H4 (cell line): ENCODE data around the gene RPS27A. TPM values are rescaled to one million over a fixed set of nuclear protein-coding genes. Genes with fewer than 3 reads are reported as not detected.
"Not testable (repeated sequence)": the region's sequence is repeated elsewhere in the genome, so short reads cannot be mapped to it uniquely, and the experiment has no call there.

Experiments
- DNase-seq: peaks from one replicate; pipeline ENCODE4 v3.0.0-alpha.2; 2015; ENCODE audit warnings: low spot score
- total RNA-seq: library from RNA; depleted of rRNA; stranded (reverse); fragments of >200 nt; shearing (Covaris generic); gene quantifications from 2 replicates; pipeline ENCODE4 v1.2.3, GENCODE V29; 2014

Gene RPS27A
- total RNA-seq, 1 experiment from 2014 or later: 3,345 TPM

DNA sequence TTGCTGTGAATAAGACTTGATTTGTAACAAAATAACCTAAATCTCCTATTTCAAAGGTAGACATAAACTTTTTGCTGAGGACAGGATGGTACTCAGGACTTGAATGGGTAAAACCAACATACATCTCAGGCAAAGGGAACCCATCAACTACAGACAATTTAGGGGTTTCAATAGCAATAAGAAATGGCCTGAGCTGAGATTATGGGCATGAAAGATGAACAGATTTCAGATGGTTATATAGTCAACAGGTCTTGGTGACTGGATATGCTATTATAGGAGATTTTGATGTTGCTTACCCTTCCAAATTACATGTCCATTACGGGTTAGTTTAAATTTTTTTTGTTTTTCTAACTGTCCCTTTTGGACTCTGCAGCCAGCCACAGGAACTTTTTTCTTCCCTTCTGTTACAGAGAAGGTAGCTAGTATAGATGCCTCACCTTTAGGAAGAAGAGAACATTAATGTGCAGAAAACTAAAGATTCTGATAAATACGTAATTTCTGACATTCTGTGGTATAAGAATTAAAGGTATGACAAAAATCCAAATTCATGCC lies 4.6 kb downstream of the RPS27A start:
- DNase-seq: no peak

DNA sequence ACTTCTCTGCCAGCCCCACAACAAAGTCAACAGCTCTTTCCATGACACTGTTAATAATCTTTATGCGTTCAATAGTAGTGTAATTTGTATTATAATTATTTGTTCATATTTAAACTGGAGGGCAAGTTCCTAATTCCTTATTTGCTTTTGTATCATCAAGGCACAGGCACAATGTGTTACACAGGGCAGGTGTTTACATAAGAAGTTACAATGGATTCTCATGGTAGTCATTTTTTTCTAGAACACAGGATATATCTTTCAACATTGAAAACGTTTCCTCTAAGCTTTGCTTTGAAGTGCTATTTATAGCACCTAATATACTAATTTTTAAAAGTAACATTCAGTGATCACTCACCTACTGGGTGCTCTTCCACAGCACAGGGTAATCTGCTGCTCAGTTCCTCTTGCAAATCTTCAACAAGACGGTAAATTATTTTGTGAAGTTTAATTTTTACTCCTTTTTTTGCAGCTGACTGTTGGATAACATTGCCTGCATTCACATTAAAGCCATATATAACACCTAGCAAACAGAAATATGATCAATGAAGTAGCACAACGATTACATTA lies 7.3 kb downstream of the RPS27A start:
- no peak for DNase-seq

- DNase-seq: not testable (repeated sequence)
Observed at GRCh38 chr2:55241582-55241981, 9.1 kb downstream of the RPS27A start.

- DNase-seq: no peak
Observed at GRCh38 chr2:55242617-55243016, 10.1 kb downstream of the RPS27A start.

DNA sequence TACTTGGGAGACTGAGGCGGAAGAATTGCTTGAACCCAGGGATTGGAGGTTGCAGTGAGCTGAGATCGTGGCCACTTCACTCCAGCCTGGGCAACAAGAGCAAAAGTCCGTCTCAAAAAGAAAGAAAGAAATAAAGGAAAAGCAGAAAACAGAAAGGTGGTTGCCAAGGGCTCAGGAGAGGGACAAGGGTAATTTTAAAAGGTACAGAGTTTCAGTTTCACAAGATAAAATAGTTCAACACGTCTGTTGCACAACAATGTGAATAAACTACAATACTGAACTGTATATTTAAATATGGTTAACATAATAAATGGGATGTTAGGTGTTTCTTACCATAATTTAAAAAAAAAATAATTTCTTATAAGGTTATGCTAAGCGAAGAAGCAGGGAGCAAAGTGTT lies 12.9 kb downstream of the RPS27A start:
- no peak for DNase-seq

GRCh38 chr2:55247025-55247424 lies 14.5 kb downstream of the RPS27A start:
- DNase-seq: no peak

- DNase-seq: no peak
Observed at GRCh38 chr2:55252832-55253231, 20.3 kb downstream of the RPS27A start.

DNA sequence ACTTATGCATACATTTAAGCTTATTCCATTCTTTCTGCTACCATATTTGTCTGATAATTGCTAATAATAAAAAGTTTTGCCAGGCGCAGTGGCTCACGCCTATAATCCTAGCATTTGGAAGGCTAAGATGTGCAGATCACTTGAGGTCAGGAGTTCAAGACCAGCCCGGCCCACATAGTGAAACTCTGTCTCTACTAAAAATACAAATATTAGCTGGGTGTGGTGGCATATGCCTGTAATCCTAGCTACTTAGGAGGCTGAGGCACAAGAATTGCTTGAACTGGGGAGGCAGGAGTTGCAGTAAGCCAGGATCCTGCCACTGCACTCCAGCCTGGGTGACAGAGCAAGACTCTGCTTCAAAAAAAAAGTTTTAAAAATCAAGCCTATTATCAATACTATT lies 27.1 kb downstream of the RPS27A start:
- not testable (repeated sequence) for DNase-seq

DNA sequence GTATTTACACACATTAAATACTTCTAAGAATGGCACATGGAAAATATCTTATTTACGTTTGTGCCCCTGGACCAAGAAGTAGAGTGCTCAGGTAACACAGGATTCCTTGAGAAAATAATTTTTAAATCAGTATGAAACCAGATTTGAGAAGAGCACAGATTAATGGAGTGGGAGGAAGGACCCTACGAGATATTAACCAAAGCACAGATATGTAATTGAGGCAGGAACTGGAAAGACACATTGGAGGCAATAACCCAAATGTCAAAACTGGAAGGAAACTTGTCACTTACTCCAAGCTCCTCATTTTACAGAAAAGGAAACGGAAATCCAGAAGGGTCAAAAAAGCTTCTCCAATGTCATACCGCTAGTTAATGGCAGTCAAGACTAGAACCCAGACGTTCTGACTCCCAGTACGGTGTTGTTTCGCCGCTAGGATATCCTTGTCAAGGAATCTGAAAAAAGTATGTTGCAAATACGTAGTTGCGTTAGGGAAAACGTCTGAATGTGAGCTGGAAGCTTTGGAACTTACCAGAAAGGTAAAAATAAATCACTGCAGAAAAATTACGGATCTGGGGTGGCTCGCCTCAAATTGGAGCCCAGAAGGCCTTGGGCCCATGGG lies 35.9 kb downstream of the RPS27A start:
- no peak for DNase-seq

DNA sequence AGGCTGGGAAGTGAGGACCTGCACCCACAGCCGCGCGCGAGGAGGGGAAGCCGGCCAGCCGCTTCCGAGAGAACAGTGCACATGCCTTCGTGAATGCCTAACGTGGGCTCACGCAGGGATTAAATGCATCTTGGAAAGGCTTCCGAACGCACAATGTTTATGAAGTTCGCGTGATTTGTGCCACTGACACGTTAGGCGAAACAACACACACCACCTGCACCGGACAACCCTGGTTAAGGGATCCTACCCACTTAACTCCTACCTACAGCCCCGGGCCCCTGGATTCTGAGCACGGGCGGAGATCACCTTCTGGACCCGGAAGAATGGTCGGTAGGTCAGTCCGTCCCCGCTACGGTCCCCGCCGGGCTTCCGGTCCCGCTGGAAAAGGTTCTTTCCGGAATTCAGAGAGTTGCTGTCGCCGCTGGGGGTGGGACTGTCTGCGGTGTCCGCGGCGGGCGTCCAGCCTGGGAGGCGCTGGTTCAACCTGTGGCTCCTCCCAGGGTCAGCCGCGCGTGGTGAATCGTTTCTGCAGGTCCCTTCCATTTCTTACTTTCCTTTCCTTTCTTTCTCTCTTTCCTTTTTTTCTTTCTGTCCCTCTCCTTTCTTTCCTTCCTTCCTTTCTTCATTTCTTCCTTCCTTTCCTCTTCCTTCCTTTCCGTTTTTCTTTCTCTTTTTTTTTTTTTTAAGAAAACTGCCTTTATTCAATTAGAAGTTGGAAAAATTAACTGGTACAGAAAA lies 36.6 kb downstream of the RPS27A start, which contains the start of gene MTIF2:
MTIF2 (minus strand) TSS at position 325 of the 738 bp plus-strand sequence. CDS start 5,373 bp downstream, outside the sequence.
- DNase-seq: peak; percentile 90

DNA sequence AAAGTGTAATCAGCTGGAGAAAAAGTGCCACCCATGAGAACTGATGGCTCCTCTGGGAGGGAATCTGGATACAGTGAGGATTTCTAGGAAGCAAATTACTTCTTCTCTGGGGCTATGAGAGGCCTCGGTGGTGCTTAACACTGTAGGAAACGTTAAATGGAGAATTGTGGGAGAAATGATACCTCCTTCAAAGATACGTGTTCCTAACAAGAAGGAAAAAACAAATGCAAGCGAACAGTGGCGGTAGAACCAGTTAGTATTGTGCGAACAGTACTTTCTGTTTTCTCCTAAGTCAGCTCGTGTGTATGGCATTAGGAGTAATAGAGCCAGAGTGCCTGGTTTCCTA lies 37.1 kb downstream of the RPS27A start:
- no peak for DNase-seq

GRCh38 chr2:55274346-55274745 lies 41.9 kb downstream of the RPS27A start:
- not testable (repeated sequence) for DNase-seq

GRCh38 chr2:55277310-55277709 lies 44.8 kb downstream of the RPS27A start:
- no peak for DNase-seq

GRCh38 chr2:55279214-55279835 lies 46.8 kb downstream of the RPS27A start:
- not testable (repeated sequence) for DNase-seq

DNA sequence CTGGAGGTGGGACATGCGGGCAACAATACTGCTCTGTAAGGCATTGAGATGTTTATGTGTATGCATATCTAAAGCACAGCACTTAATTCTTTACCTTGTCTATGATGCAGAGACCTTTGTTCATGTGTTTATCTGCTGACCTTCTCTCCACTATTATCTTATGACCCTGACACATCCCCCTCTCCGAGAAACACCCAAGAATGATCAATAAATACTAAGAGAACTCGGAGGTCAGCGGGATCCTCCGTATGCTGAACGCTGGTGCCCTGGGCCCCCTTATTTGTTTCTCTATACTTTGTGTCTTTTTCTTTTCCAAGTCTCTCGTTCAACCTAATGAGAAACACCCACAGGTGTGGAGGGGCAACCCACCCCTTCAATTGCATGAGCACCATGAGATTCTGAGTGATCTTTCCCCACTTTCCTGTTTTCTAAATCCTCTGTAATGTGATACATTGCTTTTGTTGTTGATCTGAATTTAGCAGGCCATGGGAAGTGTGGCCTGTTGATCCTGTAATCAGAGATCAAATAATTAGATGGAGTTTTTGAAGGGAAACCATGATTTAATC lies 47.5 kb downstream of the RPS27A start:
- not testable (repeated sequence) for DNase-seq

- DNase-seq: not testable (repeated sequence)
Observed at GRCh38 chr2:55280851-55281546, 48.5 kb downstream of the RPS27A start.

- DNase-seq: no peak
Observed at GRCh38 chr2:55282110-55282917, 49.8 kb downstream of the RPS27A start.

DNA sequence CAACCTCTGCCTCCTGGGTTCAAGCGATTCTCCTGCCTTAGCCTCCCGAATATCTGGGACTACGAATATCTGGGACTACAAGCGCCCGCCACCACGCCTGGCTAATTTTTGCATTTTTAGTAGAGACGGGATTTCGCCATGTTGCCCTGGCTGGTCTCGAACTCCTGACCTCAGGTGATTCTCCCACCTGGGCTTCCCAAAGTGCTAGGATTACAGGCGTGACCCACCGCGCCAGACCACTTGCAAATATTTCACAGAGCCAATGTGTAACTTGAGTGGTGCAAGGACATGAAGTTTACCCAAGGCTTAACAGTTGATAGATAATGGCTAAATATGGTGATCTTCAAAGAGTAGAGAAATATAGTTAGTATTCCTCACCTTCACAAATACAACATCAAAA lies 50.6 kb downstream of the RPS27A start:
- DNase-seq: no peak
